ENCODE data around the gene AHCYL2.

AHCYL2 gene

GRCh38 chr7:129292861-129293260 lies 68.0 kb downstream of the AHCYL2 start:
- H3K27me3 ChIP-seq (ENCODE audit: insufficient read depth, poor library complexity, severe bottlenecking), result no peaks in the 10 kb centered on the region
- no peak for DNase-seq (ENCODE audit: low read depth in 1 of 2, low spot score in 1 of 2)
- H3K4me3 ChIP-seq (replicated peaks; ENCODE audit: insufficient read depth, low read length), result no peak overlapping the region
- H3K27ac ChIP-seq (replicated peaks), result no peak overlapping the region
- TF ChIP-seq GABPA (IDR thresholded peaks at IDR 0.05; ENCODE audit: low read depth), result no peak
- TF ChIP-seq REST (IDR thresholded peaks at IDR 0.05; ENCODE audit: insufficient replicate concordance, low read depth), result no peak
- TF ChIP-seq POLR2AphosphoS5 (IDR thresholded peaks at IDR 0.05; ENCODE audit: low read depth), result no peak
- TF ChIP-seq CTCF (IDR thresholded peaks at IDR 0.05; ENCODE audit: insufficient read depth, low read length), result no peak
- no peak for TF ChIP-seq SPI1 (IDR thresholded peaks at IDR 0.05; ENCODE audit: borderline replicate concordance, low read depth)

- no peak for TF ChIP-seq REST (IDR thresholded peaks at IDR 0.05; ENCODE audit: insufficient replicate concordance, low read depth)
- no peak for TF ChIP-seq SPI1 (IDR thresholded peaks at IDR 0.05; ENCODE audit: borderline replicate concordance, low read depth)
- TF ChIP-seq GABPA (IDR thresholded peaks at IDR 0.05; ENCODE audit: low read depth), result no peak
- no peak for TF ChIP-seq POLR2AphosphoS5 (IDR thresholded peaks at IDR 0.05; ENCODE audit: low read depth)
- TF ChIP-seq CTCF (IDR thresholded peaks at IDR 0.05; ENCODE audit: insufficient read depth, low read length), result no peak
- peak in 1 of 2 experiments; percentile 20 for DNase-seq (ENCODE audit: low read depth in 1 of 2, low spot score in 1 of 2)
- H3K4me3 ChIP-seq (replicated peaks; ENCODE audit: insufficient read depth, low read length), result no peak overlapping the region
- H3K27me3 ChIP-seq (ENCODE audit: insufficient read depth, poor library complexity, severe bottlenecking), result no peaks in the 10 kb centered on the region
- no peak overlapping the region for H3K27ac ChIP-seq (replicated peaks)
Observed at GRCh38 chr7:129295015-129295423, 70.2 kb downstream of the AHCYL2 start.

GRCh38 chr7:129298268-129298893 lies 73.6 kb downstream of the AHCYL2 start:
- H3K4me3 ChIP-seq (replicated peaks; ENCODE audit: insufficient read depth, low read length), result no peak overlapping the region
- no peak overlapping the region for H3K27ac ChIP-seq (replicated peaks)
- no peaks in the 10 kb centered on the region for H3K27me3 ChIP-seq (ENCODE audit: insufficient read depth, poor library complexity, severe bottlenecking)
- DNase-seq (ENCODE audit: low read depth in 1 of 2, low spot score in 1 of 2), result peak in 1 of 2 experiments; percentile 38
- no peak for TF ChIP-seq REST (IDR thresholded peaks at IDR 0.05; ENCODE audit: insufficient replicate concordance, low read depth)
- no peak for TF ChIP-seq POLR2AphosphoS5 (IDR thresholded peaks at IDR 0.05; ENCODE audit: low read depth)
- no peak for TF ChIP-seq GABPA (IDR thresholded peaks at IDR 0.05; ENCODE audit: low read depth)
- no peak for TF ChIP-seq SPI1 (IDR thresholded peaks at IDR 0.05; ENCODE audit: borderline replicate concordance, low read depth)
- TF ChIP-seq CTCF (IDR thresholded peaks at IDR 0.05; ENCODE audit: insufficient read depth, low read length), result peak; percentile 43
